Cardiac muscle cell (in vitro differentiated cells and primary cell): ENCODE results near the gene BIRC7. TPM values are rescaled to one million over a fixed set of nuclear protein-coding genes. Genes with fewer than 3 reads are reported as not detected.

ENCODE experiments used
- DNase-seq, 2 donors: peaks; one replicate each; pipeline versions ENCODE4 v3.0.0 to v3.0.0-alpha.2; 2010 to 2017; ENCODE audit warnings: low read depth in 1 of 2, low spot score in 1 of 2
- H3K27ac ChIP-seq: fragments of 200-600 bp; sonication (generic); 2 replicates; pipeline ENCODE4 v1.5.1; 2016
- H3K27me3 ChIP-seq: fragments of 200-600 bp; sonication (generic); 2 replicates; pipeline ENCODE4 v1.6.0; 2016; ENCODE audit warnings: control low read depth
- H3K36me3 ChIP-seq: fragments of 200-600 bp; sonication (generic); 2 replicates; pipeline ENCODE4 v1.5.1; 2016; ENCODE audit warnings: control low read depth
- H3K4me1 ChIP-seq: fragments of 200-600 bp; sonication (generic); 2 replicates; pipeline ENCODE4 v1.8.1; 2017; ENCODE audit warnings: low read depth, mild to moderate bottlenecking, mixed run types
- H3K4me3 ChIP-seq: fragments of 200-600 bp; sonication (generic); 2 replicates; pipeline ENCODE4 v1.5.1; 2016; ENCODE audit warnings: mild to moderate bottlenecking
- H3K9me3 ChIP-seq: fragments of 200-600 bp; sonication (generic); 2 replicates; pipeline ENCODE4 v1.5.1; 2017; ENCODE audit warnings: low read depth, mild to moderate bottlenecking, control low read depth
- CTCF ChIP-seq: IDR thresholded peaks from 2 replicates; pipeline ENCODE4 v1.5.1; 2012; ENCODE audit warnings: low read depth, mild to moderate bottlenecking, low read length
- polyA plus RNA-seq: library from polyadenylated mRNA; unstranded; fragments of >200 nt; fragmentation: Nextera tagmentation; extraction: Ambion mirVana; gene quantifications from 2 replicates; pipeline ENCODE4 v1.2.1, GENCODE V29; 2016
- total RNA-seq: library from RNA; depleted of rRNA; stranded (reverse); fragments of >200 nt; gene quantifications from 2 replicates; pipeline ENCODE4 v1.2.3, GENCODE V29; 2016

Gene BIRC7
- total and polyA plus RNA-seq, 2 experiments from 2014 or later = 0.54 TPM; not detected in 1

- H3K4me3 ChIP-seq = no peak overlapping the region
- DNase-seq = no peak
- H3K4me1 ChIP-seq = no peaks in the 10 kb centered on the region
- no peak overlapping the region for H3K27ac ChIP-seq
- H3K9me3 ChIP-seq = no peaks in the 10 kb centered on the region
- no peak for TF ChIP-seq CTCF
- H3K36me3 ChIP-seq = no peaks in the 10 kb centered on the region
- H3K27me3 ChIP-seq = peaks cover 24% of the 10 kb centered on the region
Measured at GRCh38 chr20:63244468-63244867, 8.8 kb downstream of the BIRC7 start.

- DNase-seq = peak in 1 of 2 donors; percentile 25
Measured at GRCh38 chr20:63246490-63247288, 11.0 kb downstream of the BIRC7 start.

GRCh38 chr20:63247671-63248228 is 12.0 kb downstream of the BIRC7 start:
- no peaks in the 10 kb centered on the region for H3K4me1 ChIP-seq
- no peaks in the 10 kb centered on the region for H3K36me3 ChIP-seq
- H3K27me3 ChIP-seq = peaks cover 39% of the 10 kb centered on the region
- H3K4me3 ChIP-seq = no peak overlapping the region
- TF ChIP-seq CTCF = no peak
- no peak for DNase-seq
- no peak overlapping the region for H3K27ac ChIP-seq
- H3K9me3 ChIP-seq = no peaks in the 10 kb centered on the region

More at GRCh38 chr20:63246490-63247288, 11.0 kb downstream of the BIRC7 start:
- Histone ChIP-seq H3K36me3 (no peaks in the 10 kb centered on the region), H3K27me3 (peaks cover 28% of the 10 kb centered on the region), H3K4me3 (no peak overlapping the region), H3K9me3 (no peaks in the 10 kb centered on the region), H3K27ac (no peak overlapping the region), H3K4me1 (no peaks in the 10 kb centered on the region)
- TF ChIP-seq CTCF = no peak

GRCh38 chr20:63248835-63249591 is 13.3 kb downstream of the BIRC7 start:
- Histone ChIP-seq H3K36me3 (no peaks in the 10 kb centered on the region), H3K4me1 (no peaks in the 10 kb centered on the region), H3K4me3 (no peak overlapping the region), H3K27me3 (peaks cover 51% of the 10 kb centered on the region), H3K27ac (no peak overlapping the region), H3K9me3 (no peaks in the 10 kb centered on the region)
- no peak for DNase-seq
- no peak for TF ChIP-seq CTCF

- Histone ChIP-seq H3K4me3 (no peak overlapping the region), H3K4me1 (no peaks in the 10 kb centered on the region)
- DNase-seq = no peak
Measured at GRCh38 chr20:63249891-63250290, 14.2 kb downstream of the BIRC7 start.

More at GRCh38 chr20:63249891-63250290, 14.2 kb downstream of the BIRC7 start:
- TF ChIP-seq CTCF = no peak
- Histone ChIP-seq H3K36me3 (no peaks in the 10 kb centered on the region), H3K27ac (no peak overlapping the region), H3K27me3 (peaks cover 60% of the 10 kb centered on the region), H3K9me3 (no peaks in the 10 kb centered on the region)
